OCI-LY3 (cell line): ENCODE measurements around the gene ACOX3.

Source experiments
- H2AFZ ChIP-seq: fragments of 200-600, 300-600 bp; shearing (Covaris generic); 2 replicates; pipeline ENCODE4 v1.6.0; 2014; ENCODE audit warnings: antibody characterized with exemption, low read depth, low read length
- H3K27ac ChIP-seq: fragments of 200-600, 300-600 bp; sonication (generic); 2 replicates; pipeline ENCODE4 v1.5.1; 2014; ENCODE audit warnings: mild to moderate bottlenecking, low read length, moderate library complexity, mixed read lengths
- H3K27me3 ChIP-seq: fragments of 200-600, 300-600 bp; sonication (generic); 2 replicates; pipeline ENCODE4 v1.6.1; 2014; ENCODE audit warnings: low read depth, low read length, mixed read lengths
- H3K36me3 ChIP-seq: fragments of 200-600, 300-600 bp; sonication (generic); replicated peaks from 2 replicates; pipeline ENCODE3; 2014; ENCODE audit warnings: low read depth, low read length, mixed read lengths
- H3K4me1 ChIP-seq: fragments of 300-600, 200-600 bp; sonication (generic); 2 replicates; pipeline ENCODE4 v1.6.1; 2014; ENCODE audit warnings: low read length, mixed read lengths
- H3K4me2 ChIP-seq: fragments of 200-600, 300-600 bp; sonication (generic); 2 replicates; pipeline ENCODE4 v1.6.1; 2014; ENCODE audit warnings: low read length, mixed read lengths
- H3K4me3 ChIP-seq: fragments of 300-600, 200-600 bp; sonication (generic); 2 replicates; pipeline ENCODE4 v1.5.1; 2014; ENCODE audit warnings: antibody characterized with exemption, mild to moderate bottlenecking, low read length, moderate library complexity
- H3K79me2 ChIP-seq: fragments of 300-600, 200-600 bp; shearing (Covaris generic); 2 replicates; pipeline ENCODE4 v1.6.1; 2014; ENCODE audit warnings: mild to moderate bottlenecking, low read length, mixed read lengths
- H3K9ac ChIP-seq: fragments of 300-600, 200-600 bp; shearing (Covaris generic); 2 replicates; pipeline ENCODE4 v1.6.0; 2014; ENCODE audit warnings: mild to moderate bottlenecking, low read length, moderate library complexity
- H3K9me3 ChIP-seq: fragments of 200-600, 300-600 bp; shearing (Covaris generic); 2 replicates; pipeline ENCODE4 v1.6.1; 2014; ENCODE audit warnings: low read length, mixed read lengths; ENCODE audit not compliant: insufficient read depth
- H4K20me1 ChIP-seq: fragments of 200-600, 300-600 bp; sonication (generic); 2 replicates; pipeline ENCODE4 v1.6.1; 2016; ENCODE audit warnings: low read length, mixed read lengths; ENCODE audit not compliant: insufficient read depth
- EZH2phosphoT487 ChIP-seq: fragments of 200-600 bp; shearing (Covaris generic); IDR thresholded peaks from 2 replicates; pipeline ENCODE4 v1.6.1; 2018; ENCODE audit warnings: antibody characterized with exemption, mixed run types, low read depth
- TF ChIP-seq, protein P1 (sequence below): fragments of 200-600, 300-600 bp; sonication (generic); IDR thresholded peaks from 2 replicates; pipeline ENCODE4 v1.5.1; 2014; ENCODE audit warnings: antibody characterized with exemption, low read length, low read depth

Gene ACOX3

DNA sequence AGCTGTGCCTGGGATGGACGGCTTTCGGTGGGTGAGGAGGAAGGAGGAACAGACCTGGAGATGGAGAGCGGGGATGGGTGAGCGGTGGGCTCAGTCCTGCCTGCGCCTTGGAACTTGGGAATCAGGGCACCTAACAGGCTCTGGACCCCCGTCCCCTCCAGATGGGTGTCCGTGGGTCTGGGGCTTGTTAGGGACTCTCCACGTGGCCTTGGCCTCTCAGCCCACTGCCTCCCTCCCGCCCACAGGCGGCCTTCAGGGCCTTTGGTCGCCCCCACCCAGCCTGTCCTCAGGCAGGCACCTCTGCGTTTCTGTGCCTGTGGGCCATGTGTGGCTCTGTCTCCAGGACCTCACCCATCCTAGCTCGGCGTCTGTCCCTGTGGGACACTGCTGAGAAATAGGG lies 29.0 kb upstream of the ACOX3 start:
- Histone ChIP-seq H3K4me2 (no peak overlapping the region), H3K4me3 (no peak overlapping the region), H4K20me1 (no peaks in the 10 kb centered on the region), H3K79me2 (no peaks in the 10 kb centered on the region), H3K9ac (no peak overlapping the region), H3K4me1 (no peaks in the 10 kb centered on the region), H3K36me3 (peaks cover 29% of the 10 kb centered on the region), H3K9me3 (no peaks in the 10 kb centered on the region), H2AFZ (no peak overlapping the region), H3K27ac (no peak overlapping the region), H3K27me3 (no peaks in the 10 kb centered on the region)
- TF ChIP-seq EZH2phosphoT487, result no peak
- TF ChIP-seq, protein P1, sequence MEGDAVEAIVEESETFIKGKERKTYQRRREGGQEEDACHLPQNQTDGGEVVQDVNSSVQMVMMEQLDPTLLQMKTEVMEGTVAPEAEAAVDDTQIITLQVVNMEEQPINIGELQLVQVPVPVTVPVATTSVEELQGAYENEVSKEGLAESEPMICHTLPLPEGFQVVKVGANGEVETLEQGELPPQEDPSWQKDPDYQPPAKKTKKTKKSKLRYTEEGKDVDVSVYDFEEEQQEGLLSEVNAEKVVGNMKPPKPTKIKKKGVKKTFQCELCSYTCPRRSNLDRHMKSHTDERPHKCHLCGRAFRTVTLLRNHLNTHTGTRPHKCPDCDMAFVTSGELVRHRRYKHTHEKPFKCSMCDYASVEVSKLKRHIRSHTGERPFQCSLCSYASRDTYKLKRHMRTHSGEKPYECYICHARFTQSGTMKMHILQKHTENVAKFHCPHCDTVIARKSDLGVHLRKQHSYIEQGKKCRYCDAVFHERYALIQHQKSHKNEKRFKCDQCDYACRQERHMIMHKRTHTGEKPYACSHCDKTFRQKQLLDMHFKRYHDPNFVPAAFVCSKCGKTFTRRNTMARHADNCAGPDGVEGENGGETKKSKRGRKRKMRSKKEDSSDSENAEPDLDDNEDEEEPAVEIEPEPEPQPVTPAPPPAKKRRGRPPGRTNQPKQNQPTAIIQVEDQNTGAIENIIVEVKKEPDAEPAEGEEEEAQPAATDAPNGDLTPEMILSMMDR, result no peak

DNA sequence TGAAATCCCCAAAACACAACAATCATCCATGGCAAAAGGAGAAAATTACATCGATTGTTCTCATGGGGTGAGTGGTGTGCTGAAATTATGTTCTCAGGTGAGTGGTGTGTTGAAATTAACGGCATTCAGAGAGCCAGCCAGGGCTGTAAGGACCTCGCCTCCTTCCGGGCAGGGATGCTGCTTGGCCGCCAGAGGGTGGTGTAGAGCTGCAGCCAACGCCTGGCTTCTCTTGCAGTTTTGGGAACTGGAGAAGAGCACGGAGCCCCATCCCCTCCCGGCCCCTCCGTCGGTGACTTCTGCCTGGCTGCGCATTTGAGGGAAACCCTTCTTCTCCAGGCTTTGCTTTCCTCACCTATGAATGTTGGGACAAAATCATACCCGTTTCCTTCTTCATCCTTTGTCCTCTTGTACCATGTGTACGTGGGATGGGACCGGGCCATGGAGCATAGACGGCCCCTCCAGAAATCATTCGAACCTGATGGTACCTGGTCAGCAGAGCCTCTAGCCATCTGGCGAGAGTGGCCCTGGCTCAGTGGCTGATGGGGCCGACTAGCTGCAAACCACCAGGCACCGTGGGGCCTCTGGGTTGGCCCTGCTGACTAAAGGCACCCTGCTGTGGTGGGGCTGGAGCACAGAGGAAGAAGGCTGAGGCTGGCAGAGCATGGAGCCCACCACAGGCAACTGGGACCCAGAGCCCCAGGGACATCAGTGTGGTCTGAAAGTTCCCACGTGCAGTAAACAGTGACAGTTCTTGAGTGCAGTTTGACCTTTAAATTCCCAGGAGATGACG lies 28.4 kb upstream of the ACOX3 start:
- Histone ChIP-seq H3K9me3 (no peaks in the 10 kb centered on the region), H3K9ac (no peak overlapping the region), H3K27me3 (no peaks in the 10 kb centered on the region), H4K20me1 (no peaks in the 10 kb centered on the region), H3K4me1 (no peaks in the 10 kb centered on the region), H2AFZ (no peak overlapping the region), H3K27ac (no peak overlapping the region), H3K4me3 (no peak overlapping the region), H3K36me3 (peaks cover 30% of the 10 kb centered on the region), H3K4me2 (no peak overlapping the region), H3K79me2 (no peaks in the 10 kb centered on the region)
- TF ChIP-seq EZH2phosphoT487, result no peak
- TF ChIP-seq, protein P1, result peak; percentile 90

DNA sequence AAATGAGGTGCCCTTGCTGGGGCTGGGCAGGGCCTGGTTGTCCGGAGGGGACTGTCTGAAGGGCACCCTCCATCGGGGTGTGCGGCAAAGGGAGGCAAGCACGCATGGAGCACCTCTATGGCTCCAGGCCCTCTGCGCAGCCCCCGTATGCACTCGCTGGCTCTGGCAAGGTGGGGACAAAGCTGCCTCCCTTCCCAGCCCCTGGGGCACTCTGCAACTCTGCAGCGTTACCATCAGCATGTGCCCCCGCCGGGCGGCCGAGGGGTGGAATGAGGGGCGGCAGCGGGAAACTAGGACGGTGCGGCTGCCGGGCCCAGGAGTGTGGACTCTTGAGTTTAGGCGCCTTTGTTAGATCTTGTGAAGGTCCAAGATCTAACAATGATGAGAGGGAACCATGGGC lies 26.5 kb upstream of the ACOX3 start:
- H4K20me1 ChIP-seq, result no peaks in the 10 kb centered on the region
- H3K4me2 ChIP-seq, result no peak overlapping the region
- H3K79me2 ChIP-seq, result no peaks in the 10 kb centered on the region
- H3K4me1 ChIP-seq, result no peaks in the 10 kb centered on the region
- peaks cover 34% of the 10 kb centered on the region for H3K36me3 ChIP-seq
- H3K4me3 ChIP-seq, result no peak overlapping the region
- TF ChIP-seq, protein P1, result no peak
- no peak for TF ChIP-seq EZH2phosphoT487
- H3K27ac ChIP-seq, result no peak overlapping the region
- H2AFZ ChIP-seq, result no peak overlapping the region
- H3K9ac ChIP-seq, result no peak overlapping the region
- H3K9me3 ChIP-seq, result no peaks in the 10 kb centered on the region
- no peaks in the 10 kb centered on the region for H3K27me3 ChIP-seq

DNA sequence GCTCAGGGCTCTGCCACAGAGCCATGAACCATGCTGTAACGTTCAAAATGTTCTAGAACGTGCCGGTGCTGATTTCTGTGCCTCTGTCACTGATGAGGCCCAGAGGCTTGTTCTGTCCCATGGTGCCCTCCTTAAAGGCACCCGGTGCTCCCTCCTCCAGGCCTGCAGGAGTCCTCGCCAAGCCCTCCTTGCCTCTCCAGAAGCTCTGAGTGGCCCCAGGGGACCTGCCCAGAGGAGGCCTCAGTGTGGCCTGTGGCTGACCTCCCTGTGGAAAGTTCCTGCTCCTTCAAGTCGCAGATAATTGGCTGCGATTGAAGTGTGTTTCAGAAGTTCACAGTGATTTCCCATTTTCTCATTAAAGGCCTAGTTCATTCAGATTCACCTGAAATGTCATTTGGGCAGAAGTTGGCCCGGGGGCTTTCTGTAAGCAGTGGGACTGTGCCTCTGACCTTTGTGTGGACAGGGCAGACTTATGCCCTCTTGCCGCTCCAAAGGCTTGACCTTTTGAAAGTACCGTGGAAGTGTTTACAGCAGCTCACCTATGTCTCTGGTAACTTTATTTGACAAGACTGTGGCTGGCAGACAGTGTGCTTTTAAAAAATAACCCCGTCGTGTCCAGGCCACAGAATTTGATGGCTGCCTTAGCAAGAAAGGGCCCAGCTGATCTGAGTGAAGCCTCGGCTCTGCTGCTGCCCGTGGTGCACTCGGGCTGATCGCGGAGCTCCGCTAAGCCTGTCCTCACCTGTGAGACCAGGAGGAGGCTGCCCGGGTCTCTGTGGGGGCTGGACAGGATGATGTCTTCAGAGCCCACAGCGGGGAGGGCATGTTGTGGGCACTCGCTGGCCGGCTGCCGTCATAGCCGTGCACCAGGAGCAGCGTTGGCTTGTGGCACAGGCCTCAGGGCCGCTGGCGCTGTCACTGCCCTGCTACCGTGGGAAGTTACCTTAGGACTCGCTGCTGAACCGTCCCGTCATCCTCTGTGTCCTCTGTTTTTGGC lies 25.4 kb upstream of the ACOX3 start:
- no peak overlapping the region for H3K4me2 ChIP-seq
- no peaks in the 10 kb centered on the region for H4K20me1 ChIP-seq
- H3K27ac ChIP-seq, result no peak overlapping the region
- no peaks in the 10 kb centered on the region for H3K27me3 ChIP-seq
- no peaks in the 10 kb centered on the region for H3K9me3 ChIP-seq
- H3K9ac ChIP-seq, result no peak overlapping the region
- TF ChIP-seq, protein P1, result no peak
- TF ChIP-seq EZH2phosphoT487, result no peak
- no peak overlapping the region for H2AFZ ChIP-seq
- peaks cover 40% of the 10 kb centered on the region for H3K36me3 ChIP-seq
- no peaks in the 10 kb centered on the region for H3K4me1 ChIP-seq
- no peaks in the 10 kb centered on the region for H3K79me2 ChIP-seq
- H3K4me3 ChIP-seq, result no peak overlapping the region
